Measurements from ENCODE around the gene LCE5A. TPM values are rescaled to one million over a fixed set of nuclear protein-coding genes. Genes with fewer than 3 reads are reported as not detected.

Gene LCE5A
- total RNA-seq, 2 experiments from 2014 or later = not detected

GRCh38 chr1:152502496-152503180, 8.0 kb upstream of the LCE5A start:
- CTCF ChIA-PET = no interaction called here
- Mint-ChIP-seq H3K27me3 (peaks cover under 1% of the 10 kb centered on the region), H3K36me3 (ENCODE audit: low read depth) (no peaks in the 10 kb centered on the region), H3K27ac (no peak overlapping the region), H3K4me1 (ENCODE audit: low read depth) (no peaks in the 10 kb centered on the region), H3K4me3 (no peak overlapping the region), H3K9me3 (no peaks in the 10 kb centered on the region)
- intact Hi-C loops (cut with micrococcal nuclease) = no loop called here
- no peak for DNase-seq
- no peak for TF ChIP-seq CTCF (IDR thresholded peaks at IDR 0.05)
- ATAC-seq = no peak
- POLR2A ChIA-PET = no interaction called here

GRCh38 chr1:152505083-152505482, 5.5 kb upstream of the LCE5A start:
- intact Hi-C loops (cut with micrococcal nuclease) = no loop called here
- ChIA-PET CTCF (interaction anchor here (0.8 to 1.6 kb wide), 2 partner anchors 28 to 47 kb away, joined by 3 to 5 read pairs; no protein-coding TSS in a partner anchor), POLR2A (no interaction called here)
- Mint-ChIP-seq H3K27ac (no peak overlapping the region), H3K9me3 (no peaks in the 10 kb centered on the region), H3K36me3 (ENCODE audit: low read depth) (no peaks in the 10 kb centered on the region), H3K4me1 (ENCODE audit: low read depth) (no peaks in the 10 kb centered on the region), H3K27me3 (peaks cover 6% of the 10 kb centered on the region), H3K4me3 (no peak overlapping the region)
- no peak for TF ChIP-seq CTCF (IDR thresholded peaks at IDR 0.05)
- no peak for DNase-seq
- ATAC-seq = no peak

GRCh38 chr1:152506899-152507498, 3.6 kb upstream of the LCE5A start:
- no peak for TF ChIP-seq CTCF (IDR thresholded peaks at IDR 0.05)
- ChIA-PET CTCF (no interaction called here), POLR2A (no interaction called here)
- H3K27ac Mint-ChIP-seq = no peak overlapping the region
- no peaks in the 10 kb centered on the region for H3K4me1 Mint-ChIP-seq (ENCODE audit: low read depth)
- intact Hi-C loops (cut with micrococcal nuclease) = no loop called here
- H3K27me3 Mint-ChIP-seq = peaks cover 17% of the 10 kb centered on the region
- H3K9me3 Mint-ChIP-seq = no peaks in the 10 kb centered on the region
- DNase-seq (no peak), ATAC-seq (no peak)
- no peaks in the 10 kb centered on the region for H3K36me3 Mint-ChIP-seq (ENCODE audit: low read depth)
- no peak overlapping the region for H3K4me3 Mint-ChIP-seq

GRCh38 chr1:152511596-152511995, 993 bp downstream of the LCE5A start:
- H3K9me3 Mint-ChIP-seq = no peaks in the 10 kb centered on the region
- no peak overlapping the region for H3K4me3 Mint-ChIP-seq
- peaks cover 52% of the 10 kb centered on the region for H3K27me3 Mint-ChIP-seq
- POLR2A ChIA-PET = no interaction called here
- intact Hi-C loops (cut with micrococcal nuclease) = no loop called here
- CTCF ChIA-PET = interaction anchor here (0.7 kb wide), 1 partner anchor 26 kb away, joined by 3 read pairs; no protein-coding TSS in a partner anchor
- ATAC-seq = no peak
- H3K4me1 Mint-ChIP-seq (ENCODE audit: low read depth) = no peaks in the 10 kb centered on the region
- DNase-seq = no peak
- TF ChIP-seq CTCF (IDR thresholded peaks at IDR 0.05) = no peak
- no peak overlapping the region for H3K27ac Mint-ChIP-seq
- H3K36me3 Mint-ChIP-seq (ENCODE audit: low read depth) = no peaks in the 10 kb centered on the region

- DNase-seq = no peak
- ATAC-seq = no peak
- Mint-ChIP-seq H3K27ac (no peak overlapping the region), H3K36me3 (ENCODE audit: low read depth) (no peaks in the 10 kb centered on the region), H3K4me1 (ENCODE audit: low read depth) (no peaks in the 10 kb centered on the region), H3K9me3 (no peaks in the 10 kb centered on the region), H3K4me3 (no peak overlapping the region), H3K27me3 (peaks cover 58% of the 10 kb centered on the region)
- intact Hi-C loops (cut with micrococcal nuclease) = no loop called here
- CTCF ChIA-PET = interaction anchor here (1.0 kb wide), 1 partner anchor 20 kb away, joined by 3 read pairs; no protein-coding TSS in a partner anchor
- POLR2A ChIA-PET = no interaction called here
- no peak for TF ChIP-seq CTCF (IDR thresholded peaks at IDR 0.05)
Measured at GRCh38 chr1:152513081-152513480, 2.5 kb downstream of the LCE5A start.

Data from activated CD8-positive, alpha-beta T cell treated with anti-CD3 and anti-CD28 coated beads for 36 hours (primary cell).